Panc1 (cell line): ENCODE results near the gene ABHD14A.

ENCODE experiments used
- CTCF ChIP-seq: fragments of 450-650 bp; IDR thresholded peaks from 2 replicates; pipeline ENCODE4 v1.5.1; 2017; ENCODE audit warnings: mild to moderate bottlenecking
- POLR2AphosphoS5 ChIP-seq: IDR thresholded peaks from 2 replicates; pipeline ENCODE4 v1.6.1; 2012; ENCODE audit warnings: mild to moderate bottlenecking, low read depth, low read length, moderate library complexity
- REST ChIP-seq, 2 experiments: IDR thresholded peaks; 2 replicates each; pipeline ENCODE4 v1.6.1; 2011 to 2012; ENCODE audit warnings: low read depth in 2 of 2, control low read depth in 1 of 2, low read length in 1 of 2, mild to moderate bottlenecking in 1 of 2, moderate library complexity in 1 of 2; ENCODE audit not compliant: insufficient read depth in 1 of 2
- SIN3A ChIP-seq: IDR thresholded peaks from 2 replicates; pipeline ENCODE4 v1.6.1; 2012; ENCODE audit warnings: low read depth, mild to moderate bottlenecking, low read length, moderate library complexity, borderline replicate concordance; ENCODE audit not compliant: insufficient read depth

GRCh38 chr3:51997935-51998596, 23.2 kb downstream of the ABHD14A start:
- TF ChIP-seq POLR2AphosphoS5 = no peak
- no peak for TF ChIP-seq CTCF
- TF ChIP-seq SIN3A = no peak
- TF ChIP-seq REST (IDR thresholded peaks at IDR 0.05; ENCODE audit: insufficient read depth in 1 of 2, low read depth in 2 of 2, low read length in 1 of 2) = no peak
